Activated CD4-positive, alpha-beta T cell treated with anti-CD3 and anti-CD28 coated beads for 1 hour (primary cell): ENCODE measurements around the gene THRAP3.
"Not testable (repeated sequence)": the region's sequence is repeated elsewhere in the genome, so short reads cannot be mapped to it uniquely, and the experiment has no call there.

Experiments used
- DNase-seq: peaks from one replicate; pipeline ENCODE4 v3.0.0-alpha.2; 2020

THRAP3 gene

GRCh38 chr1:36206323-36206858 is 17.9 kb upstream of the THRAP3 start:
- no peak for DNase-seq

GRCh38 chr1:36207339-36207738 is 16.9 kb upstream of the THRAP3 start:
- no peak for DNase-seq

- no peak for DNase-seq
Measured at GRCh38 chr1:36208978-36209703, 15.1 kb upstream of the THRAP3 start.

- DNase-seq = no peak
Measured at GRCh38 chr1:36211307-36211706, 12.9 kb upstream of the THRAP3 start.

GRCh38 chr1:36211841-36212240 is 12.4 kb upstream of the THRAP3 start:
- DNase-seq = no peak

- DNase-seq = no peak
Measured at GRCh38 chr1:36212782-36213181, 11.5 kb upstream of the THRAP3 start.

GRCh38 chr1:36217670-36218069 is 6.6 kb upstream of the THRAP3 start:
- DNase-seq = no peak

- DNase-seq = not testable (repeated sequence)
Measured at GRCh38 chr1:36221901-36222300, 2.3 kb upstream of the THRAP3 start.

DNA sequence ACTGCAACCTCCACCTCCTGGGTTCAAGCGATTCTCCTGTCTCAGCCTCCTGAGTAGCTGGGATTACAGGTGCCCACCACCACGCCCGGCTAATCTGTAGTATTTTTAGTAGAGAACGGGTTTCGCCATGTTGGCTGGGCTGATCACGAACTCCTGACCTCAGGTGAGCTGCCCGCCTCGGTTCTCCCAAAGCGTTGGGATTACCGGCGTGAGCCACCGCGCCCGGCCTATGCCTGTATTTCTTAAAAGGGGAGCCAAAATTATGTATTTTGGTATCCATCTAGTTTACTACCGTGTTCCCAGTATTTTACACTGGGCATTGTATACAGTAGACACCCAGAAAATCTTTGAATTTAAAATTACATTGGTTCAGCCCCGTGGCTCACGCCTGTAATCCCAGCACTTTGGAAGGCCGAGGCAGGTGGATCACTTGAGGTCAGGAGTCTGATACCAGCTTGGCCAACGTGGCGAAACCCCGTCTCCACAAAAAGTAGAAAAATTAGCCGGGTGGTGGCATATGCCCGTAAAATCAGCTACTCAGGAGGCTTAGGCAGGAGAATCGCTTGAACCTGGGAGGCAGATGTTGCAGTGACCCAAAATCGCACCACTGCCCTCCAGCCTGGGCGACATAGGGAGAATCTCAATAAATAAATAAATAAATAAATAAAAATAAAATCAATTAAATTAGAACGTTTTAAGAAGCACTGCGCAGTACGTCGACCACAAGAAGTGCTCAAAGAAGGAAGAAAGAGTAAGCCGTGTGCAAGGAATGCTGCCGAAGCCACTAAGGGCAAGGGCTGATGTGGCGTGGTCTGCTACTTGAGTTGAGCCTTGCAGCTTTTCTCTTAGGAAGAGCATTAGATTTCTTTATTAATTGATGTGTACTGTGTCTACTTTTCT is 1.5 kb upstream of the THRAP3 start:
- DNase-seq = no peak

GRCh38 chr1:36223381-36223995 is 755 bp upstream of the THRAP3 start:
- no peak for DNase-seq

GRCh38 chr1:36224537-36225282 is 467 bp downstream of the THRAP3 start:
- DNase-seq = no peak

GRCh38 chr1:36225283-36225899 is 1.1 kb downstream of the THRAP3 start:
- no peak for DNase-seq

DNA sequence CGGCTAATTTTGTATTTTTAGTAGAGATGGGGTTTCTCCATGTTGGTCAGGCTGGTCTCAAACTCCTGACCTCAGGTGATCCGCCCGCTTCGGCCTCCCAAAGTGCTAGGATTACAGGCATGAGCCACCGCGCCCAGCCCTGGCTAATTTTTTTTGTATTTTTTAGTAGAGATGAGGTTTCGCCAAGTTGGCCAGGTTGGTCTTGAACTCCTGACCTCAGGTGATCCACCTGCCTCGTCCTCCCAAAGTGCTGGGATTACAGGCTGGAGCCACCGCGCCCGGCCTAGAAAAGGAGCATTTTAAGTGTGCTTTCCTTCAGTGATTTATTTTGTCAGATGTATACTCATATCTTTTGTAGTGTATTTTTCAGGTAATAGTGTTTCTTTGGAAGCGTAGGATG is 6.0 kb downstream of the THRAP3 start:
- not testable (repeated sequence) for DNase-seq

DNA sequence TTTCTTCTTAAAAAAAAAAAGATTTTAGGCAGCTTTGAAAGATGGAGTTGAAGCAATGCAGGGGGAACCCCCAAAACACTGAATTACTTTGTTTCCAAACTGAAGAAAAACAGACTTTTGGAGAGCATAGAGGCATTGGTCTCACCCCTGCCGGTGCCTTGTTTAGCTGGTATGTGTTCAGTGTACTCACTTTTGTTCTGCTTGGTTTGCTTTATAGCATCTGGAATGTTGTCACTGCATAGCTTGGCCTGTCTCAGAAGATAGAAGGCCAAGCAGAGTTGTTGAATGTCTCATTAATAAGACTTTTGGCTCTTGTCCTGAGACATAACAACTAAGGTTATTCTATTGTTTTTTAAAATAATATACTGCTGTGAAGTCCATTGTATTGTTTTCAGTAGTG is 6.9 kb downstream of the THRAP3 start:
- DNase-seq = no peak

GRCh38 chr1:36232212-36233095 is 8.2 kb downstream of the THRAP3 start:
- no peak for DNase-seq

DNA sequence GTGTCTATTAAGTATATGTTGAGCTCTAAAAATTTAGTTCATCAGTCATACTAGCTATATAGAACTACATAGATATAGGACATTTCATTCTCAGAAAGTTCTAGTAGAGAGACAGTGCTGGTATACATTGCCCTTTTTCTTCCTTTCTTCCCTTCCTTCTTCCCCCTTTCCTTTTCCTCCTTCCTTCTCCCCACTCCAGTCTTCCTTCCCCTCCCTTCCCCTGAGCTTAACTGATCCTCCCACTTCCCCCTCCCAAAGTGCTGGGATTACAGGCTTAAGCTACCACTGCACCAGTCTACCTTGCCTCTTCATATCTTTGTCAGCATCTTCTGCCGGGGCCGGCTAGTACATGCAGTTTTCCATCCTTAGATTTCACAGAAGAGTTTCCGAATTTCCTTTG is 12.1 kb downstream of the THRAP3 start:
- no peak for DNase-seq

- DNase-seq = no peak
Measured at GRCh38 chr1:36238433-36238832, 14.2 kb downstream of the THRAP3 start.

GRCh38 chr1:36239941-36240637 is 15.8 kb downstream of the THRAP3 start:
- DNase-seq = no peak

GRCh38 chr1:36247538-36247937 is 23.3 kb downstream of the THRAP3 start:
- DNase-seq = no peak

DNA sequence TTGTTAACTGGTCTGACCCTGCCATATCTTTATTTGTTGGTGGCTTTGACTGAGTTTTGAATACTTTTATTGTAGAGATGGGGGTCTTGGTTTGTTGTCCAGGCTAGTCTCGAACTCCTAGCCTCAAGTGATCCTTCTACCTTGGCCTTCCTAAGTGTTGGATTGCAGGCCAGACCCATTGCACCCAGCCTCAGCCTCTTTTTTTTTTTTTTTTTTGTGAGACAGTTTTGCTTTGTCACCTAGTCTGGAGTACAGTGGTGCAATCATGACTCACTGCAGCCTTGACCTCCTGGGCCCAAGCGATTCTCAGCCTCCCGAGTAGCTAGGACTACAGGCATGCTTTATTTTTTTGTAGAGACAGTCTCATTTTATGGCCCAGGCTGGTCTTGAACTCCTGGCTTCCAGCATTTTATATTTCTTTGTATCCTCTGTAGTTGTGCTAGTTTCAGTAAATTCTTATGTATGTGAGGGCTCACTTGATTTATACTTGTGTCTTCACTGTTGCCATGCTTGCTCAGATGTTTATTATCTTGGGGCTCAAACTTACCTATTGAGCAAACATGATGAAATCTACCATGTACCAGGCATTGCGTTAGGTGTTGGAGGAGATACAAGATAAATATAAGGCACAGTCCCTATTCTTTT is 24.1 kb downstream of the THRAP3 start:
- no peak for DNase-seq
